CD8-positive, alpha-beta memory T cell (primary cell): Measurements from ENCODE around the gene PKD1L1. TPM values are rescaled to one million over a fixed set of nuclear protein-coding genes. Genes with fewer than 3 reads are reported as not detected.

Source experiments
- CTCF ChIA-PET: fragments of 350-600 bp; sonication (Branson Sonifier 250); formaldehyde crosslinking; loops from one replicate; lab custom pipeline; 2021; ENCODE audit warnings: antibody characterized with exemption; lab: Charles Lee
- POLR2A ChIA-PET: fragments of 350-600 bp; sonication (Branson Sonifier 250); formaldehyde crosslinking; loops from one replicate; lab custom pipeline; 2021; ENCODE audit warnings: antibody characterized with exemption; lab: Charles Lee
- DNase-seq, 5 donors: peaks; one replicate each; pipeline versions ENCODE4 v3.0.0 to v3.0.0-alpha.2; 2020 to 2022; ENCODE audit warnings: mixed read lengths in 1 of 5
- H3K27ac ChIP-seq: one replicate; pipeline ENCODE4 v1.7.0; 2013; ENCODE audit warnings: low read depth, mild to moderate bottlenecking, low read length, moderate library complexity
- H3K27me3 ChIP-seq: 2 replicates; pipeline ENCODE4 v1.7.0; 2013; ENCODE audit warnings: low read length, mild to moderate bottlenecking; ENCODE audit not compliant: insufficient read depth, poor library complexity, severe bottlenecking
- H3K36me3 ChIP-seq: 2 replicates; pipeline ENCODE4 v1.7.0; 2013; ENCODE audit warnings: mild to moderate bottlenecking, low read length, moderate library complexity; ENCODE audit not compliant: insufficient read depth
- H3K4me1 ChIP-seq: 2 replicates; pipeline ENCODE4 v1.7.0; 2013; ENCODE audit warnings: mild to moderate bottlenecking, low read length, moderate library complexity; ENCODE audit not compliant: insufficient read depth
- H3K4me3 ChIP-seq: 2 replicates; pipeline ENCODE4 v1.7.0; 2013; ENCODE audit warnings: mild to moderate bottlenecking, low read length
- H3K9me3 ChIP-seq: 2 replicates; pipeline ENCODE4 v1.7.0; 2013; ENCODE audit warnings: mild to moderate bottlenecking, low read length
- H3K27ac Mint-ChIP-seq, 8 donors: one replicate each; pipeline ENCODE4 v1.8.0; 2020 to 2021; ENCODE audit warnings: mixed read lengths in 8 of 8, mild to moderate bottlenecking in 6 of 8, inconsistent platforms in 3 of 8, moderate library complexity in 3 of 8
- H3K27me3 Mint-ChIP-seq, 2 donors: one replicate each; pipeline ENCODE4 v1.8.0; 2020 to 2021; ENCODE audit warnings: mixed read lengths in 2 of 2, mild to moderate bottlenecking in 1 of 2, moderate library complexity in 1 of 2
- H3K36me3 Mint-ChIP-seq, 3 donors: one replicate each; pipeline ENCODE4 v1.8.0; 2020 to 2021; ENCODE audit warnings: mixed read lengths in 3 of 3, inconsistent platforms in 1 of 3, mild to moderate bottlenecking in 1 of 3
- H3K4me1 Mint-ChIP-seq, 3 donors: one replicate each; pipeline ENCODE4 v1.8.0; 2020 to 2021; ENCODE audit warnings: mixed read lengths in 3 of 3, inconsistent platforms in 1 of 3, mild to moderate bottlenecking in 1 of 3
- H3K4me3 Mint-ChIP-seq, 7 donors: one replicate each; pipeline ENCODE4 v1.8.0; 2020 to 2021; ENCODE audit warnings: mixed read lengths in 7 of 7, mild to moderate bottlenecking in 6 of 7, moderate library complexity in 4 of 7, inconsistent platforms in 2 of 7
- H3K9me3 Mint-ChIP-seq, 5 donors: one replicate each; pipeline ENCODE4 v1.8.0; 2020 to 2022; ENCODE audit warnings: mixed read lengths in 5 of 5, mild to moderate bottlenecking in 3 of 5, moderate library complexity in 2 of 5, inconsistent platforms in 1 of 5
- polyA plus RNA-seq: library from polyadenylated mRNA; unstranded; fragments of 300-500 nt; fragmentation: Illumina TruSeq; gene quantifications from one replicate; pipeline ENCODE4 v1.2.3, GENCODE V29; 2021
- total RNA-seq, 2 experiments: library from RNA; stranded (reverse); gene quantifications; one replicate each; pipeline ENCODE4 v1.2.3, GENCODE V29; 2021

The PKD1L1 gene
- total and polyA plus RNA-seq, 3 experiments from 2014 or later = 0.02 to 0.18 (median 0.18) TPM

DNA sequence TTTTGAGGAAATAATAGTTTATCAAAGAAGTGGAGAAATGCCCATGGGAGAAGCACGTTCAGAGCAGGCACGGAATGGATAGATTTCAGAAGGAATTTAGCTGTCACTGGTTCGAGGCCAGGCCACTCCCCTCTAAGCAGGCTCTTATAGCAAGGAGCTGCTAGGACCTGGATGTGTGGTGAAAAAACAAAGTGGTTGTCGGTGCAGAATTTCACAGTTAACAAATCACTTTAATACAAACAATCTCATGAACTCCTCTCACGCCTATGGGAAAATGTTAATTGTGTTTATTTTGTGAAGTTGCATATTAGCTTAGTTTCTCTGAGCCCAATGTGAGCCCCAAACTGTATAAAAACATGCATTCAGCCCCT lies 176.3 kb downstream of the PKD1L1 start:
- no peak for DNase-seq
- no peak overlapping the region for H3K27ac ChIP-seq
- Mint-ChIP-seq H3K9me3 (peaks cover 0 to 6% (median 3%) of the 10 kb centered on the region in 5 donors), H3K4me1 (no peaks in the 10 kb centered on the region), H3K4me3 (no peak overlapping the region), H3K27ac (no peak overlapping the region), H3K36me3 (peaks cover 0 to 2% (median 0%) of the 10 kb centered on the region in 3 donors), H3K27me3 (peaks cover 0 to 4% of the 10 kb centered on the region in 2 donors)
- CTCF ChIA-PET = no interaction called here
- H3K9me3 ChIP-seq = no peaks in the 10 kb centered on the region
- H3K4me3 ChIP-seq = no peak overlapping the region
- no peaks in the 10 kb centered on the region for H3K36me3 ChIP-seq
- no peaks in the 10 kb centered on the region for H3K4me1 ChIP-seq
- H3K27me3 ChIP-seq = no peaks in the 10 kb centered on the region
- POLR2A ChIA-PET = no interaction called here

DNA sequence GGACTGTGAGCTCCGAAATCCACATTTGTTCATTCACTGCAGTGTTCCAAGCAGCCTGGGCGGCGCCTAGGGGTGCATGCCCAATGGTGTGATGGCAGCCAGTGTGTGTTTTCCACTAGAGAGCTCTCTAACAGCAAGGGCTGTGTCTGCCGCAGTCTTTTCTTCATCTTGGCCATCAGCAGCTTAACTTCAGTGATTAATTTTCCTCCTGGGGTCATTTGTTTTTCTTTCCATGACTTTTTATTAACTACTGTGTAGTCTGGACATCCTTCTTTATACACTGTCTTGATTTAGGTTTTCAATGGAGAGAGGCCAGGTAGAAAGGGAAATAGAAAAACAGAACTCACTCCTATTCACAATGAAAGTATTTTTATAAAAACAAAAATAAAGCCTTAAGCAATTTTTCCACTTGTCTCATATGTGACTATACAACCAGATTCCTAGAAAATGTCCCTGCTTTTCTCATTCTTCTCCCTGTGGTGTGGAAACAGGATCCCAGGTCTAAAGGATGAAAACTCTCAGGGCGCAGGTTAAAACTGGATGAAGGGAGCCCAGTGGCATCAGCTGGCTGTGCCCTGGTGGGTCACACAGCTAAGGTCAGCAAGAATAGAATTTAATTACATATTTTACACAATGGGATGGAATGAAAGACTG lies 176.8 kb downstream of the PKD1L1 start:
- Mint-ChIP-seq H3K9me3 (peaks cover 0 to 6% (median 3%) of the 10 kb centered on the region in 5 donors), H3K27ac (no peak overlapping the region), H3K4me1 (no peaks in the 10 kb centered on the region), H3K4me3 (no peak overlapping the region), H3K36me3 (peaks cover 0 to 2% (median 0%) of the 10 kb centered on the region in 3 donors), H3K27me3 (peaks cover 0 to 4% of the 10 kb centered on the region in 2 donors)
- no peak overlapping the region for H3K4me3 ChIP-seq
- no peaks in the 10 kb centered on the region for H3K9me3 ChIP-seq
- H3K36me3 ChIP-seq = no peaks in the 10 kb centered on the region
- ChIA-PET CTCF (no interaction called here), POLR2A (no interaction called here)
- no peak for DNase-seq
- H3K4me1 ChIP-seq = no peaks in the 10 kb centered on the region
- H3K27me3 ChIP-seq = no peaks in the 10 kb centered on the region
- H3K27ac ChIP-seq = no peak overlapping the region

DNA sequence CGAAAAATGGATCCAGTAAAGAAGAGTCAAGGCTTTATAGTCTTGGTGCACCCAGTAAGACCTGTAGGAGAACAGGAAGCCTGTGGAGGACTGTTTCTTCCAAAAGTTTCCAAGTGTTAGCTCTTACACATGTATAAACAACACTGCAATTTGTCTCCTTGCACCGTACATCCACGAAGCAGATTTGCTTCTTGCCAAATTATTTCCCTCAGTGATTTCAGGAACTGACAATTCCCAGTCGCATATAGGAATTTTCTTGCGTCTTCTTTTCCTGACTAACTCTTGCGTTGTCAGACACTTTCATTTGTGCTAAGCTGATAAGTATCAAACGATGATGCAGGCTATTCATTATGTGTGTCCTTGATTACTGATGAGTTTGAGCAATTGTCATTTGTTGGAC lies 182.1 kb downstream of the PKD1L1 start:
- CTCF ChIA-PET = no interaction called here
- H3K27ac ChIP-seq = no peak overlapping the region
- no peaks in the 10 kb centered on the region for H3K9me3 ChIP-seq
- H3K27me3 ChIP-seq = no peaks in the 10 kb centered on the region
- no peaks in the 10 kb centered on the region for H3K4me1 Mint-ChIP-seq
- H3K27me3 Mint-ChIP-seq = peaks cover 0 to 1% of the 10 kb centered on the region in 2 donors
- H3K27ac Mint-ChIP-seq = no peak overlapping the region
- no peaks in the 10 kb centered on the region for H3K4me1 ChIP-seq
- DNase-seq = no peak
- no peak overlapping the region for H3K4me3 ChIP-seq
- POLR2A ChIA-PET = no interaction called here
- H3K36me3 ChIP-seq = no peaks in the 10 kb centered on the region
- H3K4me3 Mint-ChIP-seq = no peak overlapping the region
- H3K36me3 Mint-ChIP-seq = peaks cover 0 to 2% (median 0%) of the 10 kb centered on the region in 3 donors
- H3K9me3 Mint-ChIP-seq = peaks cover 0 to 9% (median 3%) of the 10 kb centered on the region in 5 donors

DNA sequence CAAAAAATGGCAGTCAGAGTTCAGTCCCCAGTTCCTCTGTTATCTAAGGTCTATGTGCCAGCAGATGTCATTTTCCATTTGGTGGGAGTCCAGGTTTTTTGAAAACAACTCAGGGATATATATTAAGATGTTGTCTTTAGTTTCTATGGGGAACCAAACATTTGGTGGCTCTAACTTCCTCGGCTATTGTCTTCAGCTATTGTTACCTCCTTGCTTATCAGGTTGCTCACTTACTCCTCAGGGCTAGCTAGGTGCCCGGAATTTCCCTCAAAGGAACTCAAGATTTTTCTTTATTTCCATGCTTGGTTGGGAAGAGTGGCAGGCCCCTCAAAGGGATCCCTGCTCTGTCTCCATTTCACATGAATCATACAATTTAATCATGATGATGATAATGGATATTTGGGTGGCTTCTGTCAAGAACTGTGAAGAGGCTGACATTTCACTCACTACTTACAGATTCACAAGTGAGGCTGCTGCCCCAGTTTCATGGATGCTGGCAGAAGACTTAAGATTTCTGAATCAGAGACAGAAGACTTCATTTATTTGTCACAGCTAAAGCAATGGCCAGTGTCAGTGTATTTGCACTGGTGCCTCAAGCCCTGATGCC lies 182.8 kb downstream of the PKD1L1 start:
- ChIA-PET CTCF (no interaction called here), POLR2A (no interaction called here)
- DNase-seq = no peak
- Histone ChIP-seq H3K4me3 (no peak overlapping the region), H3K9me3 (no peaks in the 10 kb centered on the region), H3K27ac (no peak overlapping the region), H3K4me1 (no peaks in the 10 kb centered on the region), H3K36me3 (no peaks in the 10 kb centered on the region), H3K27me3 (no peaks in the 10 kb centered on the region)
- H3K36me3 Mint-ChIP-seq = peaks cover 0 to 2% (median 0%) of the 10 kb centered on the region in 3 donors
- no peaks in the 10 kb centered on the region for H3K4me1 Mint-ChIP-seq
- H3K4me3 Mint-ChIP-seq = no peak overlapping the region
- H3K9me3 Mint-ChIP-seq = peaks cover 0 to 9% (median 3%) of the 10 kb centered on the region in 5 donors
- peaks cover 0 to 1% of the 10 kb centered on the region in 2 donors for H3K27me3 Mint-ChIP-seq
- no peak overlapping the region for H3K27ac Mint-ChIP-seq

DNA sequence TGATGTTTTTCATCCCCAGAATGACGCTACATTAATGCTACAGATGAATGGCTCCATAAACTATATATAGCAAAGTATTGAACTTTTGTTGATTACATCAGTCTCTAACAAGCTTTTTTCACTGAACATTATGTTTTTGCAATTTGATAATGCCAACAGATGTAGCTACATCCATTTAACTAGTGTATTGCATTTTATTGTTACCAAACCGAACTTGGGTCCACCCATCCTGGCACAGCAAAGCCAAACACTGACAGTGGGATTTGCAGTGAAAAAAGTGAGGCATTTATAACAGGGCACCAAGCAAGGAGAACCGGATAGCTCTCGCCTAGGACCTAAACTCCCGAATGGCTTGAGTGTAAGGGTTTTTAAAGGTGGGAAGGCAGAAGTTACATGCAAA lies 183.5 kb downstream of the PKD1L1 start:
- Histone ChIP-seq H3K9me3 (no peaks in the 10 kb centered on the region), H3K27ac (no peak overlapping the region), H3K4me1 (no peaks in the 10 kb centered on the region), H3K4me3 (no peak overlapping the region), H3K36me3 (no peaks in the 10 kb centered on the region), H3K27me3 (no peaks in the 10 kb centered on the region)
- no peak overlapping the region for H3K27ac Mint-ChIP-seq
- H3K36me3 Mint-ChIP-seq = peaks cover 0 to 2% (median 0%) of the 10 kb centered on the region in 3 donors
- H3K27me3 Mint-ChIP-seq = peaks cover 0 to 1% of the 10 kb centered on the region in 2 donors
- DNase-seq = no peak
- H3K4me1 Mint-ChIP-seq = no peaks in the 10 kb centered on the region
- no peak overlapping the region for H3K4me3 Mint-ChIP-seq
- ChIA-PET CTCF (no interaction called here), POLR2A (no interaction called here)
- H3K9me3 Mint-ChIP-seq = peaks cover 0 to 9% (median 1%) of the 10 kb centered on the region in 5 donors

DNA sequence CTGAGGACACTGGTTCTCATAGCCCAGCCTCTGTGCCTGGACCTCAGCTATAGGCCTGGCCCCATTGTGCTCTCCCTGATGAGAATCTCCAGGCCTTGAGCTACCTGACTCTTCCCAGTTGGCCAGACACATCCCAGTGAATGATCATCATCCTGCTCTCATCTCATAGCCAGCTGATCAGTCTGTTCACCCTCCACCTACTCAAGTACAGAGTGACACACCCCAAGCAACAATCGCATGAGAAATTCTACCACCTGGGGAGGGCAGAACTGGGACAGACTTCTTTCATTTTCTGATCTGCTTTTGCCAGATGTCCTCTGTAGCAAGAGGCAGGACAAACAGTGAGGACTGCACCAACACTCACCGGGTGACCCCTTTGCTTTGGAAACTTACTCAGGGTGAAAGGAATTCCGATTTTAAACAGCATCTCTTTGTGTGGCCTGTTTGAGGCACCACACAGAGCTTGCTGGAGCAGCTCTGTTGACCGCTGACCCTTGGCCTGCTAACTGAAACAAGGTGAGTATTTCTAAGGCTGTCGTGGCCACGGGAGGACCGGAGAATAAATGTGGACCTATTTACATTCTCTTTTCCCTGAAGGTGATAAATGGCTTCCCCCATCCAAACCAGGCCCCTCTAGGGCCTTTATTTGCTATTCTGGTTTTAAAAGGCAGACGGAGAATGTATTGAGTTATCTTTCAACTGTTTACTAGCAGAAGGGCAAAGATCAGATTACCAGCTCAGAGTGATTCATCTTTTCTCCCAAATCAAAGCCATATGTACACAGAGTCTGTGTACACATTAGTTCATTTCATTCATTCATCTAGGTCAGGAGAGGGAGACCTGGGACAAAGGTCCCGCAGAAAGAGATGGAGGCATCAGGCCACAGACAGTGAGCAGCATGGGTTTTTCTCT lies 184.9 kb downstream of the PKD1L1 start:
- no peak overlapping the region for H3K27ac ChIP-seq
- ChIA-PET CTCF (no interaction called here), POLR2A (no interaction called here)
- H3K4me3 Mint-ChIP-seq = no peak overlapping the region
- H3K27me3 Mint-ChIP-seq = peaks cover 0 to 7% of the 10 kb centered on the region in 2 donors
- no peaks in the 10 kb centered on the region for H3K9me3 ChIP-seq
- no peak overlapping the region for H3K4me3 ChIP-seq
- no peaks in the 10 kb centered on the region for H3K4me1 Mint-ChIP-seq
- no peaks in the 10 kb centered on the region for H3K36me3 ChIP-seq
- peaks cover 0 to 9% (median 0%) of the 10 kb centered on the region in 5 donors for H3K9me3 Mint-ChIP-seq
- no peaks in the 10 kb centered on the region for H3K4me1 ChIP-seq
- no peak for DNase-seq
- peaks cover 0 to 1% (median 0%) of the 10 kb centered on the region in 3 donors for H3K36me3 Mint-ChIP-seq
- peak overlapping the region in 1 of 8 donors; percentile 15 for H3K27ac Mint-ChIP-seq
- H3K27me3 ChIP-seq = no peaks in the 10 kb centered on the region

DNA sequence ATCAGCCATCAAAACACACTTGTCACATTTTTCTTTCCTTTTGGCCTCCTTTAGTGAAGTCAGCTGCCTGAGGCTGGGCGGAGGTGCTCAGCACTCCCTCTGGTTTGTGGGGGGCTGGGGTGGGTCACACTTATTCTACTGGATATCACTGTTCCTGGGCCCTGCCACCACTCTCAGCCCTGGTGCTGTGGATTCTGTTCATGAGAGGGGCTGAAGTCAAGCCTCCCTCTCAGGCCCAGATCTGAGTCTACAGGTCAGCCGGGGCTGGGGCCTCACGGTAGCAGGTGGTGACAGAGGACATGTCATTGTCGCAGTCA lies 185.6 kb downstream of the PKD1L1 start:
- H3K27me3 Mint-ChIP-seq = peaks cover 0 to 7% of the 10 kb centered on the region in 2 donors
- no peak overlapping the region for H3K4me3 ChIP-seq
- no peaks in the 10 kb centered on the region for H3K27me3 ChIP-seq
- H3K36me3 ChIP-seq = no peaks in the 10 kb centered on the region
- no peaks in the 10 kb centered on the region for H3K4me1 Mint-ChIP-seq
- ChIA-PET CTCF (no interaction called here), POLR2A (no interaction called here)
- H3K9me3 ChIP-seq = no peaks in the 10 kb centered on the region
- no peak overlapping the region for H3K4me3 Mint-ChIP-seq
- no peaks in the 10 kb centered on the region for H3K4me1 ChIP-seq
- H3K27ac Mint-ChIP-seq = no peak overlapping the region
- no peak overlapping the region for H3K27ac ChIP-seq
- H3K9me3 Mint-ChIP-seq = peaks cover 0 to 5% (median 0%) of the 10 kb centered on the region in 5 donors
- DNase-seq = no peak
- H3K36me3 Mint-ChIP-seq = no peaks in the 10 kb centered on the region

DNA sequence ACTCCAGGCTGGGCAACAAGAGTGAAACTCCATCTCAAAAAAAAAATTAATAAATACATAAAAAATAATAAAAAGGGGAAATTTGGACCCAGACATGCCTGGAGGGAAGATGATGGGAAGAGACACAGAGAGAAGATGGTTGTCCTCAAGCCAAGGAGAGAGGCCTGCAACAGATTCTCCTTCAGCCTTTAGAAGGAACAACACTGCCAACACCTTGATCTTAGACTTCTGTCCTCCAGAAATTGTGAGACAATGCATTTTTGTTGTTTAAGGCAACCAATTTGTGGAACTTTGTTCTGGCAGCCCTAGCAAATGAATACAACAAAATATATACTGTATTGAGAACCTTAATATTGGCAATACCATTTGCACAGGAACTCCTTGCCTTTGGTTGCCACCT lies 186.1 kb downstream of the PKD1L1 start:
- no peaks in the 10 kb centered on the region for H3K36me3 Mint-ChIP-seq
- no peaks in the 10 kb centered on the region for H3K9me3 ChIP-seq
- H3K9me3 Mint-ChIP-seq = peaks cover 0 to 3% (median 0%) of the 10 kb centered on the region in 5 donors
- no peaks in the 10 kb centered on the region for H3K4me1 ChIP-seq
- H3K4me1 Mint-ChIP-seq = no peaks in the 10 kb centered on the region
- POLR2A ChIA-PET = no interaction called here
- H3K36me3 ChIP-seq = no peaks in the 10 kb centered on the region
- peaks cover 0 to 8% of the 10 kb centered on the region in 2 donors for H3K27me3 Mint-ChIP-seq
- H3K4me3 ChIP-seq = no peak overlapping the region
- no peak overlapping the region for H3K4me3 Mint-ChIP-seq
- H3K27ac Mint-ChIP-seq = no peak overlapping the region
- CTCF ChIA-PET = no interaction called here
- H3K27ac ChIP-seq = no peak overlapping the region
- no peak for DNase-seq
- H3K27me3 ChIP-seq = no peaks in the 10 kb centered on the region
